BJ (cell line): Measurements from ENCODE around the gene DOK5. TPM values are rescaled to one million over a fixed set of nuclear protein-coding genes. Genes with fewer than 3 reads are reported as not detected.

Experiments used
- CTCF ChIA-PET: fragments of 350-600 bp; formaldehyde crosslinking; extraction: SDS; loops from one replicate; lab custom pipeline; 2021; ENCODE audit warnings: antibody characterized with exemption, inconsistent platforms; lab: Yijun Ruan, JAX
- POLR2A ChIA-PET: fragments of 300-600 bp; sonication (Branson Sonifier 250); formaldehyde crosslinking; extraction: SDS; loops from one replicate; lab custom pipeline; 2021; ENCODE audit warnings: antibody characterized with exemption; lab: Charles Lee
- DNase-seq: peaks from one replicate; pipeline ENCODE4 v3.0.0-alpha.2; 2011; ENCODE audit warnings: low read depth
- H3K27me3 ChIP-seq: 2 replicates; pipeline ENCODE4 v1.6.0; 2011; ENCODE audit warnings: low read length; ENCODE audit not compliant: control insufficient read depth, insufficient read depth
- H3K36me3 ChIP-seq: 2 replicates; pipeline ENCODE4 v1.5.1; 2011; ENCODE audit warnings: low read length; ENCODE audit not compliant: control insufficient read depth, insufficient read depth
- H3K4me3 ChIP-seq: 2 replicates; pipeline ENCODE4 v1.5.1; 2011; ENCODE audit warnings: low read depth, mild to moderate bottlenecking, control low read depth, low read length
- CTCF ChIP-seq: IDR thresholded peaks from 2 replicates; pipeline ENCODE4 v1.5.1; 2011; ENCODE audit warnings: low read depth, mild to moderate bottlenecking, control low read depth, inconsistent platforms, low read length, moderate library complexity; ENCODE audit not compliant: insufficient read depth
- polyA plus RNA-seq: library from polyadenylated mRNA; depleted of rRNA; stranded (reverse); fragments of >200 nt; gene quantifications from 2 replicates; pipeline ENCODE4 v1.2.3, GENCODE V29; 2011

DOK5 gene
- polyA plus RNA-seq, 1 experiment: 0.26 TPM

- DNase-seq: no peak
- CTCF ChIA-PET: no interaction called here
- TF ChIP-seq CTCF: no peak
- Histone ChIP-seq H3K27me3 (no peaks in the 10 kb centered on the region), H3K36me3 (no peaks in the 10 kb centered on the region), H3K4me3 (no peak overlapping the region)
- POLR2A ChIA-PET: no interaction called here
These were observed 23.1 kb upstream of the DOK5 start for GRCh38 chr20:54452277-54452676.

GRCh38 chr20:54454982-54455381 is 20.4 kb upstream of the DOK5 start:
- ChIA-PET POLR2A (no interaction called here), CTCF (no interaction called here)
- no peaks in the 10 kb centered on the region for H3K27me3 ChIP-seq
- H3K4me3 ChIP-seq: no peak overlapping the region
- no peak for DNase-seq
- no peaks in the 10 kb centered on the region for H3K36me3 ChIP-seq
- no peak for TF ChIP-seq CTCF

- TF ChIP-seq CTCF: no peak
- H3K4me3 ChIP-seq: no peak overlapping the region
- H3K27me3 ChIP-seq: no peaks in the 10 kb centered on the region
- ChIA-PET CTCF (no interaction called here), POLR2A (no interaction called here)
- no peaks in the 10 kb centered on the region for H3K36me3 ChIP-seq
- no peak for DNase-seq
These were observed 19.0 kb upstream of the DOK5 start for GRCh38 chr20:54456423-54456822.

GRCh38 chr20:54456961-54457360 is 18.4 kb upstream of the DOK5 start:
- TF ChIP-seq CTCF: no peak
- Histone ChIP-seq H3K36me3 (no peaks in the 10 kb centered on the region), H3K27me3 (no peaks in the 10 kb centered on the region), H3K4me3 (no peak overlapping the region)
- CTCF ChIA-PET: no interaction called here
- POLR2A ChIA-PET: no interaction called here
- no peak for DNase-seq

GRCh38 chr20:54458219-54458618 is 17.2 kb upstream of the DOK5 start:
- Histone ChIP-seq H3K36me3 (no peaks in the 10 kb centered on the region), H3K4me3 (no peak overlapping the region), H3K27me3 (no peaks in the 10 kb centered on the region)
- no peak for DNase-seq
- POLR2A ChIA-PET: no interaction called here
- TF ChIP-seq CTCF: no peak
- CTCF ChIA-PET: no interaction called here
